Stimulated activated effector memory CD8-positive, alpha-beta T cell treated with anti-CD3 and anti-CD28 coated beads, Interleukin-12 subunit alpha, Interleukin-12 subunit beta, amount 100 ng/mL, for 72 hours (primary cell): Measurements from ENCODE around the gene SKOR1.

Source experiments
- ATAC-seq: fragments of 150-1000 bp; cut with Tn5 transposase; 2 replicates; pipeline ENCODE4 v1.10.0; 2021
- DNase-seq, 2 donors: peaks; one replicate each; pipeline ENCODE4 v3.0.0; 2021 to 2022; ENCODE audit warnings: low spot score in 2 of 2
- H3K27ac Mint-ChIP-seq: one replicate; pipeline ENCODE4 v1.8.0; 2022; ENCODE audit warnings: mild to moderate bottlenecking, mixed read lengths
- H3K36me3 Mint-ChIP-seq: one replicate; pipeline ENCODE4 v1.8.0; 2022; ENCODE audit warnings: mild to moderate bottlenecking, mixed read lengths
- H3K4me1 Mint-ChIP-seq: one replicate; pipeline ENCODE4 v1.8.0; 2022; ENCODE audit warnings: mixed read lengths
- H3K4me3 Mint-ChIP-seq: one replicate; pipeline ENCODE4 v1.8.0; 2022; ENCODE audit warnings: mild to moderate bottlenecking, mixed read lengths
- H3K9me3 Mint-ChIP-seq: one replicate; pipeline ENCODE4 v1.8.0; 2022; ENCODE audit warnings: mixed read lengths

SKOR1 gene

DNA sequence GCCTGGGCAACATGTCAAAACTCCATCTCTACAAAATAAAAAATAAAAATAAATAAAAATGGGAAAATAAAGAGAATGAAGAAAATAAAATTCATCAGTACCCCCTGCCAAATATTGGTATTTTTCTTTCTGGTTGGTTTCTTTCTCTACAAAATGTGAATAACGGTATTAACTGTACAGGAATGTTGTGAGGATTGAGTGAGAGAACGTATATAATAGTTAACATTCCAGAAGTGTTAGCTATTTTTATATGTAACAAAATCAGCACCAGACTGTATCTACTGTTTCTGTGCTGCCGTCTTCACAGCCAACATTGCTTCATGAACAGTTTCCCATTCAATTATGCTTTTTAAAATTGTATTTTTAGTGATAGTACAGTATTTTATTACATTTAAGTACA is 40.0 kb downstream of the SKOR1 start:
- H3K27ac Mint-ChIP-seq: no peak overlapping the region
- H3K9me3 Mint-ChIP-seq: no peaks in the 10 kb centered on the region
- peaks cover 9% of the 10 kb centered on the region for H3K4me1 Mint-ChIP-seq
- ATAC-seq (no peak), DNase-seq (no peak)
- H3K4me3 Mint-ChIP-seq: no peak overlapping the region
- H3K36me3 Mint-ChIP-seq: no peaks in the 10 kb centered on the region

GRCh38 chr15:67865766-67866165 is 40.5 kb downstream of the SKOR1 start:
- H3K27ac Mint-ChIP-seq: no peak overlapping the region
- no peaks in the 10 kb centered on the region for H3K9me3 Mint-ChIP-seq
- no peak for DNase-seq
- no peak for ATAC-seq
- H3K4me1 Mint-ChIP-seq: peaks cover 9% of the 10 kb centered on the region
- H3K36me3 Mint-ChIP-seq: no peaks in the 10 kb centered on the region
- H3K4me3 Mint-ChIP-seq: no peak overlapping the region

GRCh38 chr15:67869701-67870100 is 44.4 kb downstream of the SKOR1 start:
- H3K4me1 Mint-ChIP-seq: peaks cover 9% of the 10 kb centered on the region
- H3K4me3 Mint-ChIP-seq: no peak overlapping the region
- H3K9me3 Mint-ChIP-seq: peaks cover 7% of the 10 kb centered on the region
- DNase-seq (no peak), ATAC-seq (no peak)
- H3K27ac Mint-ChIP-seq: no peak overlapping the region
- H3K36me3 Mint-ChIP-seq: no peaks in the 10 kb centered on the region

DNA sequence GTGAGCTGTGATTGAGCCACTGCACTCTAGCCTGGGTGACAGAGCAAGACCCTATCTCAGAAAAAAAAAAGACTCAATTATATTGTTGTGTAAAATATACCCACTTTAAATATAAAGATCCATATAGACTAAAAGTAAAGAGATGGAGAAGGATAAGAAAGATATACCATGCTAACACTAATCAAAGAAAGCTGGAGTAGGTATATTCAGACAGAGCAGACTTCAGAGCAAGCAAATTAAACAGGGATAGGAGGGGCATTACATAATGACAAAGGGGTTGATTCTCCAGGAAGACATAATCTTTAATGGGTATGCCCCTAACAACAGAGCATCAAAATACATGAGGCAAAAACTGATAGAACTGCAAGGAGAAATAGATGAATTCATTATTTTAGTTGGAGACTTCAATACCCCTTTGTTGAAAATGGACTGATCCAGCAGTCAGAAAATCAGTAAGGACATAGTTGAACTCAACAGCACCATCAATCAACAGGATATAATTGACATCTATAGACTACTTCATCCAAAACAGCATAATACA is 45.6 kb downstream of the SKOR1 start:
- Mint-ChIP-seq H3K4me1 (peaks cover 9% of the 10 kb centered on the region), H3K4me3 (no peak overlapping the region), H3K36me3 (no peaks in the 10 kb centered on the region), H3K27ac (no peak overlapping the region), H3K9me3 (peaks cover 7% of the 10 kb centered on the region)
- DNase-seq (no peak), ATAC-seq (no peak)

DNA sequence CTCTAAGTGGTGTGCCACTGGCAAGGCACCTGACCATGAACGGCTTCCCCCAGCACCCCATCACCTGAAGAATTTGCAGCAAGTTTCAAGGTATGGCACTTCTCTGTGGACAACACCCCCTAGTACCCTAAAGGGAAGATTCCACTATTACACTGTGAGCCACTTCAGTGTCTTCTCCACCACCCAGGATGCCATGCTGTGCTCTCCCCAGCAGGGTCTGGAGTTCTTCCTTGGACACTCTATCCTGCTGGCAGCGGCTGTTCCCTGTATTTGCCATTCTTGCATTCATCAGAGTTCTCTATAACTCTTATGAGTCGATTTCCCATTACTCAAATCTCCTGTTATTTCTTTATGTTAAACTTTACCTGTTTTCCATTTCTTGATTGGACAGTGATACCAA is 48.5 kb downstream of the SKOR1 start:
- Mint-ChIP-seq H3K27ac (no peak overlapping the region), H3K9me3 (peaks cover 7% of the 10 kb centered on the region)

GRCh38 chr15:67878712-67879206 is 53.5 kb downstream of the SKOR1 start:
- DNase-seq (no peak), ATAC-seq (no peak)
- Mint-ChIP-seq H3K4me1 (no peaks in the 10 kb centered on the region), H3K4me3 (no peak overlapping the region), H3K36me3 (no peaks in the 10 kb centered on the region), H3K27ac (no peak overlapping the region), H3K9me3 (peaks cover 3% of the 10 kb centered on the region)

More for the DNA sequence above, 48.5 kb downstream of the SKOR1 start:
- Mint-ChIP-seq H3K4me1 (peaks cover 9% of the 10 kb centered on the region), H3K4me3 (no peak overlapping the region), H3K36me3 (no peaks in the 10 kb centered on the region)
- ATAC-seq (no peak), DNase-seq (no peak)

DNA sequence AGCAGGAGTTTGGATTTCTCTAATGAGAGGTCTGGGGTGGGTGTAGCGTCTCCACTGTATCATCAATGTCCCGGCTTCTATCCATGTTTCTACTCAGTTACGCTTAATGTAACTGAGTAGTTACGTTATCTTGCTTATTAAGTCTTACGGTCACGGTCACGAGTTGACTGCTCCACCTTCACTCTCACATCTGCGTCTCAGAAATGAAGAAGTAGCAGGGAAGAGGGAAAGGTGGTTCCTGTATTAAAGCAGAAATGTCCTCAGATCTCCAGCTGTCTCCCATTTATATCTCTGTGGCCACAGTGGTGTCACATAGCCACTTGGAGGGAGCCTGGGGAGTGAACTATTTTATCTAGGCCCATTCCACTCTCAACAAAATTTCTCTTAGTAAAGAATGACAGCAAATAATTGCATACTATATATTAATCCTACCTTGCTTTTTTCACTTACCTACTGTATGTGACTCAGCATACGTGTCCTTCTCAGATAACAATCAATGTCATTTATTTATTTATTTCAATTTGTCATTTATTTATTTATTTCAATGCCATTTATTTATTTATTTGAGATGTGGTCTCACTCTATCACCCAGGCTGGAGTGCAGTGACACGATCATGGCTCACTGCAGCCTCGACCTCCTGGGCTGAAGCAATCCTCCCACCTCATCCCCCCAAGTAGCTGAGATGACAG is 54.3 kb downstream of the SKOR1 start:
- H3K36me3 Mint-ChIP-seq: no peaks in the 10 kb centered on the region
- H3K4me3 Mint-ChIP-seq: no peak overlapping the region
- H3K27ac Mint-ChIP-seq: no peak overlapping the region
- no peak for DNase-seq
- no peaks in the 10 kb centered on the region for H3K4me1 Mint-ChIP-seq
- no peaks in the 10 kb centered on the region for H3K9me3 Mint-ChIP-seq
- ATAC-seq: no peak

GRCh38 chr15:67880651-67881182 is 55.4 kb downstream of the SKOR1 start:
- H3K27ac Mint-ChIP-seq: no peak overlapping the region
- no peak for ATAC-seq
- H3K4me3 Mint-ChIP-seq: no peak overlapping the region
- no peak for DNase-seq
- no peaks in the 10 kb centered on the region for H3K4me1 Mint-ChIP-seq
- H3K36me3 Mint-ChIP-seq: no peaks in the 10 kb centered on the region
- no peaks in the 10 kb centered on the region for H3K9me3 Mint-ChIP-seq

- H3K4me3 Mint-ChIP-seq: no peak overlapping the region
- H3K36me3 Mint-ChIP-seq: no peaks in the 10 kb centered on the region
- no peak overlapping the region for H3K27ac Mint-ChIP-seq
- ATAC-seq (no peak), DNase-seq (no peak)
- H3K9me3 Mint-ChIP-seq: no peaks in the 10 kb centered on the region
- no peaks in the 10 kb centered on the region for H3K4me1 Mint-ChIP-seq
These were observed 57.4 kb downstream of the SKOR1 start for GRCh38 chr15:67882487-67883233.

GRCh38 chr15:67883234-67883773 is 58.0 kb downstream of the SKOR1 start:
- Mint-ChIP-seq H3K27ac (no peak overlapping the region), H3K36me3 (no peaks in the 10 kb centered on the region), H3K4me1 (no peaks in the 10 kb centered on the region), H3K4me3 (no peak overlapping the region), H3K9me3 (no peaks in the 10 kb centered on the region)
- DNase-seq: no peak
- no peak for ATAC-seq

DNA sequence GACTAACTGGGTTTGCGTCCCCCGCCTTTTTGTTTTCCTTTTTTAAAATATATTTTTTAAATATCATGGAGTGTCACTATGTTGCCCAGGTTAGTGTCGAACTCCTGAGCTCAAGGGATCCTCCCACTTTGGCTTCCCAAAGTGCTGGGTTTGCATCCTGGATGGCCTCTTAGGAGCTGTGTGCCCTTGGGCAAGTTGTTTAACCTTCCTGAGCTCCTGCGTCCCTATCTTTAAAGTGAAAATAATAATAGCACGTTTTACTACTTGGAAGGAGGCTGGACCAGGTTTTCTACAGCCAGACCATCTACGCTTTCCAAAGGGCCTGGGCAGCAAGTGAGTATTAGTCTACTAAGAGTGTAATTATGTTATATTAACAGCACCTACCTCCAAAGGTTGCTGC is 58.7 kb downstream of the SKOR1 start:
- Mint-ChIP-seq H3K36me3 (no peaks in the 10 kb centered on the region), H3K4me1 (no peaks in the 10 kb centered on the region), H3K27ac (no peak overlapping the region), H3K9me3 (no peaks in the 10 kb centered on the region), H3K4me3 (peak overlapping the region; percentile 53)
- no peak for ATAC-seq
- DNase-seq: no peak
